Measurements from ENCODE around the gene CRABP2. TPM values are rescaled to one million over a fixed set of nuclear protein-coding genes. Genes with fewer than 3 reads are reported as not detected.

The CRABP2 gene
- total RNA-seq, 1 donor from 2014 or later: 229 TPM

GRCh38 chr1:156709031-156709430 lies 3.6 kb upstream of the CRABP2 start:
- DNase-seq (ENCODE audit: low spot score): no peak

GRCh38 chr1:156708218-156708661 lies 2.9 kb upstream of the CRABP2 start:
- no peak for DNase-seq (ENCODE audit: low spot score)

- no peak for DNase-seq (ENCODE audit: low spot score)
These were observed 2.2 kb upstream of the CRABP2 start for GRCh38 chr1:156707417-156708217.

GRCh38 chr1:156706657-156707416 lies 1.5 kb upstream of the CRABP2 start:
- DNase-seq (ENCODE audit: low spot score): peak; percentile 88

- peak; percentile 78 for DNase-seq (ENCODE audit: low spot score)
These were observed 704 bp upstream of the CRABP2 start for GRCh38 chr1:156705918-156706656.

GRCh38 chr1:156704930-156705320 lies 458 bp downstream of the CRABP2 start:
- peak; percentile 73 for DNase-seq (ENCODE audit: low spot score)

GRCh38 chr1:156704166-156704711 lies 1.1 kb downstream of the CRABP2 start:
- no peak for DNase-seq (ENCODE audit: low spot score)

GRCh38 chr1:156703741-156704140 lies 1.6 kb downstream of the CRABP2 start:
- no peak for DNase-seq (ENCODE audit: low spot score)

GRCh38 chr1:156703336-156703735 lies 2.0 kb downstream of the CRABP2 start:
- DNase-seq (ENCODE audit: low spot score): no peak

GRCh38 chr1:156700736-156701531 lies 4.4 kb downstream of the CRABP2 start:
- no peak for DNase-seq (ENCODE audit: low spot score)

- DNase-seq (ENCODE audit: low spot score): no peak
These were observed 6.4 kb downstream of the CRABP2 start for GRCh38 chr1:156698995-156699394.

GRCh38 chr1:156697481-156697880 lies 7.9 kb downstream of the CRABP2 start:
- no peak for DNase-seq (ENCODE audit: low spot score)

GRCh38 chr1:156696755-156697154 lies 8.6 kb downstream of the CRABP2 start:
- no peak for DNase-seq (ENCODE audit: low spot score)

GRCh38 chr1:156694690-156694962 lies 10.8 kb downstream of the CRABP2 start:
- no peak for DNase-seq (ENCODE audit: low spot score)

- DNase-seq (ENCODE audit: low spot score): peak; percentile 71
These were observed 11.3 kb downstream of the CRABP2 start for GRCh38 chr1:156693848-156694689.

- DNase-seq (ENCODE audit: low spot score): peak; percentile 71
These were observed 12.2 kb downstream of the CRABP2 start for GRCh38 chr1:156692925-156693847.

GRCh38 chr1:156692441-156692924 lies 12.9 kb downstream of the CRABP2 start:
- DNase-seq (ENCODE audit: low spot score): peak; percentile 64

- no peak for DNase-seq (ENCODE audit: low spot score)
These were observed 13.5 kb downstream of the CRABP2 start for GRCh38 chr1:156691665-156692440.

Data from ureter (tissue), 1 donor.